Activated naive CD4-positive, alpha-beta T cell treated with Interleukin-2 at 50 U/mL for 16 hours (primary cell): ENCODE measurements around the gene ZMAT2.
"Not testable (repeated sequence)": the region's sequence is repeated elsewhere in the genome, so short reads cannot be mapped to it uniquely, and the experiment has no call there.

Experiments used
- DNase-seq: peaks from one replicate; pipeline ENCODE4 v3.0.0-alpha.2; 2020

The ZMAT2 gene

DNA sequence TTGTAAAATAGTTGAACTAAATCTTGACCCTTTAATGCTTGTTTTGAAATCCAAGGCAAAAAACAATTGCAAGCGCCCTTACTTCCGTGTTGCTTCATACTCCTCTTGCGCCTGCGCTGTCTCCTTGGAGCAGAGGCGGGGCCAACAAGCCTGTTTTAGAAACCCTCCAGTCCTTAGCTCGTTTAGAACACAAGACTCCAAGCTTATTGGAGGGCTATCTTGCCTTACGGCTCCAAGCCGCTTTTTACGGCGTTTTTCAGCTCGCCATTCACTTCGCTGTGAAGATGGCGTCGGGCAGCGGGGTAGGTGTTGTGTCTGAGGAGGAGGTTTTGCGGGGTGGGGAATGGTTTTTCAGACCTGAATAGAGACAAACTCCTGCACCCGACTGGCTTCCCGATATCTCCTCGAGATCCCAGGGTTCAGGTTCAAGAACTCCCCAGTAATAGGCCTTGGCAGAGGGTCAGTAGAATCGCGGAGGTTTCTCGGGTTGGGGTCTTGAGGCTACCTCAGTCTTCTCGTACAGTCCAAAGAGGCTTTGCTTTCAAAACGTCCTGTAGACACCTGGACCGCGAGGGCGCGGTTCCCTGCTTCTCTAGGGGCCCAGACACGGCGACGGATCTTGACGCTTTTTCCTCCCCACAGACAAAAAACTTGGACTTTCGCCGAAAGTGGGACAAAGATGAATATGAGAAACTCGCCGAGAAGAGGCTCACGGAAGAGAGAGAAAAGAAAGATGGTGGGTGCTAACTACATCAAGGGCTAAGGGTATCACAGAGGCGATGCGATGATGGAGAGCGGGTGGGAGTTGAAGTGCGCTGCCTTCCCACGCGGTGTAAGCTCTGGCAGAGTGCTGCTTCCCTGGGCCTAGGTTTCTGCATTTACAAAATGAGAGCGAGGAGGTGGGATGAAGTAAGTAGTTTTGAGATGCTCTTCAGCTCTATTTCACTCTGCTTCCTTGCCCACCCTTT lies at the start of gene ZMAT2:
Gene ZMAT2 (plus strand): TSS at position 271 of the 968 bp plus-strand sequence. CDS start 14 bp downstream, at position 285.
- DNase-seq = peak; percentile 95

DNA sequence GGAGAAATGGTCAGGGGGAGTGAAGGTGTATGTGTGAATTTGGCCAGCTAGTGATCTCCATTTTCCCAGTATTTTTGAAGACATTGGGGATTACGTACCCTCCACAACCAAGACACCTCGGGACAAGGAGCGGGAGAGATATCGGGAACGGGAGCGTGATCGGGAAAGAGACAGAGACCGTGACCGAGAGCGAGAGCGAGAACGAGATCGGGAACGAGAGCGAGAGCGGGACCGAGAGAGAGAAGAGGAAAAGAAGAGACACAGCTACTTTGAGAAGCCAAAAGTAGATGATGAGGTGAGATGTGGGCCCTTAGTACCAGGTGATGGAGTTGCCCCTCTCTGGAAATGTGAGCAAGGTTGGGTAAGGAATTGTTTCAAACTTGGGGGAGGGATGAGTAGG lies 41.4 kb upstream of the ZMAT2 start:
- DNase-seq = no peak

- not testable (repeated sequence) for DNase-seq
Observed at GRCh38 chr5:140660371-140660770, 39.9 kb upstream of the ZMAT2 start.

- DNase-seq = no peak
Observed at GRCh38 chr5:140664030-140664358, 36.3 kb upstream of the ZMAT2 start.

DNA sequence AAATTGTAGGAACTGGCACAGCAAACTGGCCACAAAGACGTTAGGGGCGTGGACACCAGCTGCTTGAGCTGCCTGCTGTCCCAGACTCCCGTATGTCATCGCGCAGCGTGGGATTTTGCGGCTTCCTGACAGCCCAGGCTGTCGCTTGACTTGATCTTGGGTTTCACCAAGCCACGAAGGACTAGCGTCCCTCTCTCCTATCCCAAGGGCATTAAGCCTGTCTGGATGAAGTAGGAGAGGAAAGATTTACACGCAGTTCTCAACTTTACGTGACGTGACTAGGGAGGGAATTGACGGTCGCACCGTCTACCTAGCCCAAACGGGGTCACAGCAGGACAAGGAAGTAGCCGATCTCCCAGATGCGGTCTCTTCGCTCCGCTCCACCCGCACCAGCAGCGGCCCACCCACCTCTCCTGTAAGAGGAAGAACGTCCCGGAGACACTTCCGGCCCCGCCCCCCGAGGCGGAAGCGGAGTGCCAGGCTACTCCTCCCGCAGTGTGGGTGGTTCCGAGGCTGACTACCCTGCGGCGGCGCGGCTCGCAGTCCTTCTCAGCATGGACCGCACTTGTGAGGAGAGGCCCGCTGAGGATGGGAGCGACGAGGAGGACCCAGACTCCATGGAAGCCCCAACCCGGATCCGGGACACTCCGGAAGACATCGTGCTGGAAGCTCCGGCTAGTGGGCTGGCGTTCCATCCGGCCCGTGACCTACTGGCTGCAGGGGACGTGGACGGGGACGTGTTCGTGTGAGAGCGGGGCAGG lies 35.7 kb upstream of the ZMAT2 start, which contains the start of gene WDR55:
Gene WDR55 (plus strand): TSS at position 546 of the 761 bp plus-strand sequence. CDS start 9 bp downstream, at position 555.
- peak; percentile 97 for DNase-seq

DNA sequence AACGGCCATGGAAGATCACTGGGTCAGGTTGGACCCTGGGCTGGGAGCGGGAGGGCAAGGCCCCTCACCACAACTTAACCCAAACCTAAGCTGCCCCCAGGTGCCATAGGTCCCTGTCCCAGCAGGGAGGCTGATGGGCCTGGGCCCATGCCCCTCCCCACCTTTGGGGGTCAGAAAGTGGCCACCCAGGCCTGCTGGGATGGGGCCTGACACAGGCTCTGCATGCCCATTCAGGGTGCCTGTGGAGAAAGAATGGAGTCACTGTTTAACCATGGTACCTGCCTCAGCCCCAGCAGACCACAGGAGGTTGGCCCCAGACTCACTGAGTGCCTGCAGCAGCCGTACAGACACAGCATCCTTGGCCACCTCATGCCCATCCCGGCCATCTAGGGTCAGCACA lies 29.2 kb upstream of the ZMAT2 start:
- DNase-seq = not testable (repeated sequence)

DNA sequence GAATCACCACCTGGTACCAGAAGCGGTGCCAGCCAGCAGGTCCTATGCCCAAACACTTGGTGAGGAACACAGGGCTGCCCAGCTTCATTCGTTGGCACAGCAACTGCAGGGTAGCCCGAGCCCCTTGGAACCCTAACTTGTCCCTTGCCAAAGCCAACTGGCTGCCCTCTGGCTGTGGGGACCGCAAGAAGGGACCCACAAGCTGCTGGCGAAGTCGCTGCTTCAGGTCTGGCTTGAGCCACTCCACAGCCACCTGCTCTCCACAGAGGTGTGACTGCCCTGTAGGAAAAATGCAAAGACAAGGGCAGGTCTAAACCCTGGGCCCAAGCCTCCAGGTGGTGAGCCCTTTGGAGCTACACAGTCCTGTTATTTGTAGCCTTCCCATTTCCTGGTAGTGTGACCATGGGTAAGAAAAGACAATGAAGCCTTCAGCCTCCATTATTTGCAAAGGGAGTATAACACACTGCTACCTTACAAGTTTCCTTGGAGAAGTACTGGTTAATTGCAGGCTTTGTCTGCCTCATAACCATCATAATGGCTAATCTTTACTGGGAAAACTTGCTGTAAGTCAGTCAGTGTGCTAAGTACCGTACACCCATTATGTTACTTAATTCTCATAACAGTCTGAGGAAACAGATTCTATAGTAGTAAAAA lies 28.6 kb upstream of the ZMAT2 start:
- DNase-seq = no peak

DNA sequence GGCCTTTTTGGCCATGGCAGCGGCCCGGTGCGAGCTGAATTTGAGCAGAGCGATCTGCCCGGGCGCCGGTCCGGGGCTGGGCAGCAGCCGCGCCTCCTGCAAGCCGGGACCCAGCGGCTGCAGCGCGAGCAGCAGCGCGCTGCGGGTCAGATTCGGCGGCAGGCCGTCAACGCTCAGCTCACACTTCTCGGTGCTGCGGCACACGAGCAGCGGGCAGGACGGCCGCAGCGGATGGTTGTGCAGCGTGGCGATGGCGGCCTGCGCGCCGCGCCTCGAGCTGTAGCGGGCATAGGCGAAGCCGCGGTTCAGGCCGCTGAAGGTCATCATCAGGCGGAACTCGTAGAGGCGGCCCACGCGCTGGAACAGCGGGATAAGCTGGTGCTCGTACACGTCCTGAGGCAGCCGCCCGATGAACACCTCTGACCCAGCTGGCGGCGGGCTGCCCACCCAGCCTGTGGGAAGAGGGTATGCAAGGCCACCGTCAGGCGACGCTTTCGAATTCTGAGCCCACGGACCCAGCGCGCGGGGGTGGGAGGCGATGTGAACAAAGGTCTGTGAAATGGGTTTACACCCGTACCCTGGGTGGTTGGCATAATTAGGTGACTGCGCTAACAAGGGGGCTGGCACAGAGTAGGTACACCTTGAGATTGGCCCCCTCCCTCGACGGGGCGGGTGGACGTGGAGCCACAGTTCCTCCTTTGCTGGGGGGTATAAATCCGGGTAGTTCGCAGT lies 27.6 kb upstream of the ZMAT2 start:
- no peak for DNase-seq

DNA sequence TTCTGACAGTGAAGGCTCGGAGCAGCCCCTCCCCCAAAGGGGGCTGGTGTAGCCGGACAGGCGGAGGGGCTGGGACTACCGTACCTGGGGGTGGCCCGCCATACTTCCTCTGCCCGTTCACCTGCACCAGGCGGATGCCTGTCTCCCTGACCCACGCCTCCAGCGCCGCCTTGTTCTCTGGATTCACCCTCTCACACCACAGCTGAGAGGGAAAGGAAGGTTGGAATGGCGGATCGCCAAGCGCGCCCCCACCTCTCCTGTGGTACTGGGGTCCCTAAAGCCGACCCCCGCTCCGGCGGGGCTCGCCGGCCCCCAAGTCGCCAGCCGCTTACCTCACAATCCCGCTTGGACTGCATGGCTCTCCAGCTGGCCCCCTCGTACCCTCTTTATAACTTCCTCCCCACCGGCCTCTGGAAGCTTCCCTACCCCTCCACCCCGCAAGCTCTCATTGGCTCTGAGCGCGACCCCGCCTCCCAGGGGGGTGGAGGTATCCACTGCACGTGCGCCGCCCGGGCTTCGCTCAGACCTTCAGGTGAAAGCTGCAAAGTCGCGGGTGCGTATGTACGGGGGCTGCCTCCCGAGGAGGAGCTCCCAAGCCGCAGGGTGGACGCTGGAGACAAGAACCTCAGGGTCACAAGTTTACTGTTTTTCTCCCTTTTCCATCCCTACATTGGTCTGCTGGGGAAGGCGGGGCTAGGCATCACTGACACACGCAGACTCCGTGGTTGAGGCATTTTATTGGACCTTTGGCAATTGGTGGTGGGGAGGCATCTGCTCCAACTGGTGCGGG lies 26.9 kb upstream of the ZMAT2 start, which contains the start of gene DND1:
Gene DND1 (minus strand): TSS at position 390 of the 790 bp plus-strand sequence. CDS start 34 bp downstream, at position 356.
- no peak for DNase-seq

- DNase-seq = no peak
Observed at GRCh38 chr5:140674211-140674610, 26.0 kb upstream of the ZMAT2 start.

- no peak for DNase-seq
Observed at GRCh38 chr5:140674629-140675028, 25.6 kb upstream of the ZMAT2 start.

GRCh38 chr5:140677947-140678346 lies 22.3 kb upstream of the ZMAT2 start:
- DNase-seq = no peak

GRCh38 chr5:140678993-140679392 lies 21.3 kb upstream of the ZMAT2 start:
- no peak for DNase-seq

GRCh38 chr5:140690376-140690932 lies 9.8 kb upstream of the ZMAT2 start:
- no peak for DNase-seq

- DNase-seq = peak; percentile 88
Observed at GRCh38 chr5:140690941-140691924, 9.0 kb upstream of the ZMAT2 start, which contains the start of the genes HARS1 and HARS2. TSS of gene HARS1 (minus strand) at chr5:140691370. CDS start at chr5:140691304, 66 bp downstream. TSS of gene HARS2 (plus strand) at chr5:140691455. CDS start at chr5:140691649, 194 bp downstream.

DNA sequence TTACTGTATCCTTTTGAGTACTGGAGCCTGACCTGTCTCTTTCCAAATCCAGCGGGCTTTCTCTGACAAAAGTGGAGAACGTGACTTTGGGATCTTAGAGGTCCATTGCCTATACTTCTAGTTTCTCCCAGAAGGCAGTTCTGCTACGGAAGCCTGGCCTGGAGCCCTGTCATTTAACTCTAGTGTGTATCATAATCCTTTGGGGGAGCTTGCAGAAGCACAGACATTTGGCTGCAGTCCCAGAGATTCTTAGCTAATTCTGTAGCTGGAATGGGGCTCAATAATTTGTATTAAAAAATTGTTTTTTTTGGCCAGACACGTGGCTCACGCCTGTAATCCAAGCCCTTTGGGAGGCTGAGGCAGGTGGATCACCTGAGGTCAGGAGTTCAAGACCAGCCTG lies 6.0 kb upstream of the ZMAT2 start:
- no peak for DNase-seq

DNA sequence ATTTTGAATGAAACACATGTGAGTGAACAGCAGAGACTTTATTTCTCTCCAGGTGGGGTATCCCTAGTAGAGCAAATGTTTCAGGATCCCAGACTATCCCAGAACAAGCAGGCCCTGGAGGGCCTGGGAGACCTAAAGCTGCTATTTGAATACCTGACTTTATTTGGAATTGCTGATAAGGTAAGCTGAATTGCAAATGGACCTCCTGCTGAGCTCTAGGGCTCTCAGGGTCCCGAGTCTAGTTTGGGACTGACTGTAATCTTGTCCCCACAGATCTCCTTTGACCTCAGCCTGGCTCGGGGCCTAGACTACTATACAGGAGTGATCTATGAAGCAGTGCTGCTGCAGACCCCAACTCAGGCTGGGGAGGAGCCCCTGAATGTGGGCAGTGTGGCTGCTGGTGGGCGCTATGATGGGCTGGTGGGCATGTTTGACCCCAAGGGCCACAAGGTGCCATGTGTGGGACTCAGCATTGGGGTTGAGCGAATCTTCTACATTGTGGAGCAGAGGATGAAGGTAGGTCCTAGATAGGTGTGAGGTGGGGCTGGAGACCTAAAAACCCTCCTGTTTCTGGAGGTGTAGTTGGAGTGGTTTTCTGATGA lies 3.3 kb upstream of the ZMAT2 start:
- no peak for DNase-seq

GRCh38 chr5:140707812-140708211 lies 7.6 kb downstream of the ZMAT2 start:
- DNase-seq = no peak

DNA sequence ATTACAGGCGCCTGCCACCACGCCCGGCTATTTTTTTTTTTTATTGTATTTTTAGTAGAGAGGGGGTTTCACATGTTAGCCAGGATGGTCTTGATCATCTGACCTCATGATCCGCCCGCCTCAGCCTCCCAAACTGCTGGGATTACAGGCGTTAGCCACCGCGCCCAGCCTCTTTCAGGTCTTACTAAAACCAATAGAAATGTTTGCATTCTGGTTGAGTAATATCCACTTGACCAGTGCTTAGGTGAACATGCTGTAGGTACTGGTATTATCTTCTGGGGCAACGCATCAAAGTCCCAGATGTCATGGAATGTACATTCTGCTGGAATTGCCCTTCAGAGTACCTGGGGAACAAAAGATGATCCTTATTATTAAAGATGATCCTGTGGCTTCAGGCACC lies 8.5 kb downstream of the ZMAT2 start:
- DNase-seq = not testable (repeated sequence)
